A549 treated with DMSO at 1 μM for 4 hours (cell line): ENCODE measurements around the gene TEX51. TPM values are rescaled to one million over a fixed set of nuclear protein-coding genes. Genes with fewer than 3 reads are reported as not detected.

Source experiments
- total RNA-seq: library from RNA; stranded (reverse); fragments of 200-300 nt; extraction: Qiagen RNA extraction; gene quantifications from 5 replicates; pipeline ENCODE4 v1.2.3, GENCODE V29; 2022; ENCODE audit warnings: low read depth

Gene TEX51
- total RNA-seq = not detected in 5 replicates

GRCh38 chr2:126898636-126899035 lies at the start of gene TEX51:
TEX51 (plus strand) TSS chr2:126898890; CDS start chr2:126898919, 29 bp downstream.

Other genes with a start within 250 kb of the TEX51 start
- not detected in 5 replicates for gene GYPC, start 242.7 kb upstream of the TEX51 start, total RNA-seq
- 26.7 to 36.4 TPM (median 34.2 TPM) in 5 replicates for gene BIN1, start 208.3 kb downstream of the TEX51 start, total RNA-seq